Femur (tissue), 1 donor: ENCODE measurements around the gene INTS7.

Experiments
- DNase-seq: peaks from one replicate; pipeline ENCODE4 v3.0.0-alpha.2; 2017

INTS7 gene

GRCh38 chr1:211902624-211903291 lies 132.6 kb downstream of the INTS7 start:
- DNase-seq: no peak

- DNase-seq: no peak
Measured at GRCh38 chr1:211901945-211902344, 133.4 kb downstream of the INTS7 start.

- no peak for DNase-seq
Measured at GRCh38 chr1:211900441-211900840, 134.9 kb downstream of the INTS7 start.

GRCh38 chr1:211896958-211897357 lies 138.4 kb downstream of the INTS7 start:
- DNase-seq: no peak

- DNase-seq: no peak
Measured at GRCh38 chr1:211895126-211895759, 140.1 kb downstream of the INTS7 start.

- no peak for DNase-seq
Measured at GRCh38 chr1:211894312-211894711, 141.0 kb downstream of the INTS7 start.

- no peak for DNase-seq
Measured at GRCh38 chr1:211893260-211893659, 142.1 kb downstream of the INTS7 start.

DNA sequence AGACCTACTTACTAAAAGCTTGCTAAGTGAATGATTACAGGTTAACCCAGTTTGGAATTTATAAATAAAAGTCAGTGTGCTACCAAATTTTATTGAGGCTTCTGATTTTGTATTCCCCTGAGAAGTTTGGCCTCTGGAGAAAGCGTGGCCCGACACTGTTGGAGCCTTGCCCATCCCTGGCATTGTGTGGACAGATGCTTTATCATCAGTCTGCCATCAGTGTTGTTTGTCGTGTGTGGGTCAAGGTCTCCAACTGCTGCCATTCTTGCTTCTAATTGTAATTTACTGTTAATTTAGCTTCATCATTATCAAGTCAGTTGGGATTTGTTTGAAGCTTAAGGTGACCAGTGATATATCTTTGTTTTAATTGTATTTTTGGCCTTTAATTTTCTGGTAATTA lies 142.8 kb downstream of the INTS7 start:
- DNase-seq: no peak

DNA sequence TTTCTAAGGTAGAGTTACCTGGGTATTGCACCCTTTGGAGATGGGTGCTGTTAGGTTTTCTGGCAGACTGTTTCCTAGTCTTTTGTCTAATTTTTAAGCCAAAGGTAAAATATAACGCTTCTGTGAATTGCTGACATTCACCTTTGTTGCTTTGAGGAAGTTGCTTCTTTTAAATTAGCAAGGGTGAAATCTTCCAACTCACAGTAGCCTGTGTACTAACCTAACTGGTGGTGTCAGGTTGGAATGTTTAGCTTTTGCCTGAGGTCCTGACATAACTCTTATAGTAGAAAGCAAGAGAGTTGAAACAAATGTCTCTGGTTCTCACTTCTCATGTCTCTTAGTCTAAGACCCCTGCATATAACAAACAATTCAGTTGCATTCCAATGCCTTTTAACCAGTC lies 143.6 kb downstream of the INTS7 start:
- no peak for DNase-seq
